TTC549 (cell line): Measurements from ENCODE around the gene ZNF587.
A peak's percentile ranks its signal among the peaks of the same experiment; 100 is the strongest.
"Not testable (repeated sequence)": the region's sequence is repeated elsewhere in the genome, so short reads cannot be mapped to it uniquely, and the experiment has no call there.

Experiments
- FAIRE-seq: peaks from 2 replicates; lab custom pipeline; 2012; peaks lifted over from hg19 to GRCh38; lab: Jason Lieb, UNC

Gene ZNF587

GRCh38 chr19:57849666-57850473, at the start of gene ZNF587:
ZNF587 (plus strand) TSS chr19:57849859; CDS start chr19:57850039, 180 bp downstream.
- FAIRE-seq = peak; percentile 63

GRCh38 chr19:57800696-57801095, 49.0 kb upstream of the ZNF587 start:
- FAIRE-seq = no peak

DNA sequence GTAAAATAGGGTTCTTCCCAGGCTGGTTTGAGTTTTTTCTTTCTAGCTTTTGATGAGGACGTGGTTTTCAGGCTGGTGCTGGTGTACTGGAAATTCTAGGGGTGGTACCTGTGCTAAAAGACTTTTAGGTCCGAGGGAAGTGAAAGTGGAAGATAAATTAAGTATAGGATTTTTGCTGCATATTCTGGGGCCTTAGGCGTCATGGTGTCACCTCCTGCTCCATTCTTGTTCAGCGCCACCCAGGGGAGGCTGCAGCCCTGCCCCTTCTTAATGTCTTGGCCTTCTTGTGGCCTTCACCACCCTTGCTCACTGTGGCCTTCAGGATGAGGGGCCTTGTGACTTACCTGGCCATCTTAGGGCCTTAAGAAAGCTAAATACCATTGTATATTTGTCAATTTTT, 47.4 kb upstream of the ZNF587 start:
- no peak for FAIRE-seq

- no peak for FAIRE-seq
Measured at GRCh38 chr19:57803265-57803593, 46.4 kb upstream of the ZNF587 start.

DNA sequence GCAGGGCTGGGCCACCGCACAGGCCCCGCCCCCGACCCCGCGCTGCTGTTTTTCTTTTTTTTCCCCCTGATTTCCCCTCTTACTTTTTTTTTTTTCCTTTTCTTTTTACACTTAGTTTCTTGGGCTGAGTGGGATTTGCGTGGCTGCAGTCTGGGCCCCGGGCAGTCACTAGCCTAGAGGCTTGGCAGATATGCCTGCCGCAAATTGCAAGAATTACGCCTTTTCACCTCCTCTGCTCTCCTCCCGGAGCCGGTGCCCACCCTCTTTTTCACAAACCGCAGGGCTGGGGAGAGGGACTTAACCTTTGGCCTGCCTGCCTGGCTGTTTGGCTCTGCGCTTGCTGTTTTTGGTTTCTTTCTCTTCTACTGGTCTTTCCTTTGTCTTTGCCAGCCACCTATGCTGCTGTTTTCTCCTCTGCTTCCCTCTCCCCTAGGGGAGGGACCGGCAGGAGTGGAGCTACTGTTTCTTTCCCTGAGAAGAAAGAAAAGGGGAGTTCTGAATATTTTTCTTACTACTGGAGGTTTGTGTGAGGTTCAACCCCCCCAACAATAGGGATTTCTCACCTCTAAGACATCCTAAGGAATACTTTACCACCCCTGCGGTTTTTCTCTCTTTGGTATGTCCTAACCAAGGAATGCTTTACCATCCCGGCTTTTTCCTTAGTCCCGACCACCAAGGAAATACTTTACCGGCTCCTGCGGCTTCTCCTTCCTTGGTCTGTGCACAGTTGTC, 45.9 kb upstream of the ZNF587 start:
- FAIRE-seq = no peak

DNA sequence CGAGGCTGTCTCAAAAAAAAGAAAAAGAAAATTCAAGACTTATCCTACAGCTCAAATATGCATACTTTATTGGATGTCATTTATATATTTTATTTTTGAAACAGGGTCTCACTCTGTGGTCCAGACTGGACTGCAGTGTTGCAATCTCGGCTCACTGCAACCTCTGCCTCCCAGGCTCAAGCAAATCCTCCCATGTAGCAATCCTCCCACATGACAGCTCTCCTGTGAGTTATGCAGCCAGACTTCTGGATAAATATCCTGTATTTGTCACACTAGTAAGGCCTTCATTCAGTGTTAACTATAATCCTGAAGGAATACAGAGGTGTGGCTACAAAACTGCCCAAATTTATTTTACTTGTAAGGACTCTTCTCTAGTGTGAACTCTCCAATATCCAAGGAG, 42.1 kb upstream of the ZNF587 start:
- no peak for FAIRE-seq

DNA sequence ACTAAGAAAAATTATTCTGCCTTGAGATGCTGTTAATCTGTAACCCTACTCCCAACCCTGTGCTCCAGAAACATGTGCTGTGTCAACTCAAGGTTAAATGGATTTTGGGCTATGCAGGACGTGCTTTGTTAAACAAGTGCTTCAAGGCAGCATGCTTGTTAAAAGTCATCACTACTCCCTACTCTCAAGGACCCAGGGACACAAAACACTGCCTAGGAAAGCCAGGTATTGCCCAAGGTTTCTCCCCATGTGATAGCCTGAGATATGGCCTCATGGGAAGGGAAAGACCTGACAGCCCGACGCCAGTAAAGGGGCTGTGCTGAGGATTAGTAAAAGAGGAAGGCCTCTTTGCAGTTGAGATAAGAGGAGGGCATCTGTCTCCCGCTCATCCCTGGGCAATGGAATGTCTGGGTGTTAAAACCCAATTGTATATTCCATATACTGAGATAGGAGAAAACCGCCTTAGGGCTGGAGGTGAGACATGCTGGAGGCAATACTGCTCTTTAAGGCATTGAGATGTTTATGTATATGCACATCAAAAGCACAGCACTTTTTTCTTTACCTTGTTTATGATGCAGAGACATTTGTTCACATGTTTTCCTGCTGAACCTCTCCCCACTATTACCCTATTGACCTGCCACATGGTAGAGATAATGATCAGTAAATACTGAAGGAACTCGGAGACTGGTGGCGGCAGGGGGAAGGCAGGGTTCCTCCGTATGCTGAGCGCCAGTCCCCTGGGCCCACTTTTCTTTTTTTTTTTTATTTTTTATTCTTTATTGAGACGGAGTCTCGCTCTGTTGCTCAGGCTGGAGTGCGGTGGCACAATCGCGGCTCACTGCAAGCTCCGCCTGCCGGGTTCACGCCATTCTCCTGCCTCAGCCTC, 39.0 kb upstream of the ZNF587 start:
- not testable (repeated sequence) for FAIRE-seq

DNA sequence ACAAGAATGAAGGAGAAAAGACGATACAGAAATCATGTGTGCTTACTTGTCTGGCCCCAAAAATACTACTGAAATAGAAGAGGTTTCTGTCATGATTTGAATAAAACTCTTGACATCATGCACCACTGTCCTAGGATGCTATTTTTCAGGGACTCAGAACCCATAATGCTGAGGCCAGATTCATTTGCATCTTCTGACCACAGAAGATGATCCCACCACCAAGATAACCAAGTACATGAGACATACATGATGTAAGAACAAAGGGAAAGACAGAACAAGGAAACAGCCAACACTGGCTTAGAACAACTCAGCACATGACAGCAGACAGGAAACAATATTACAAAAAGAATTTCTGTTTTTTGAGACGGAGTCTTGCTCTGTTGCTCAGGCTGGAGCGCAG, 37.4 kb upstream of the ZNF587 start:
- FAIRE-seq = no peak

DNA sequence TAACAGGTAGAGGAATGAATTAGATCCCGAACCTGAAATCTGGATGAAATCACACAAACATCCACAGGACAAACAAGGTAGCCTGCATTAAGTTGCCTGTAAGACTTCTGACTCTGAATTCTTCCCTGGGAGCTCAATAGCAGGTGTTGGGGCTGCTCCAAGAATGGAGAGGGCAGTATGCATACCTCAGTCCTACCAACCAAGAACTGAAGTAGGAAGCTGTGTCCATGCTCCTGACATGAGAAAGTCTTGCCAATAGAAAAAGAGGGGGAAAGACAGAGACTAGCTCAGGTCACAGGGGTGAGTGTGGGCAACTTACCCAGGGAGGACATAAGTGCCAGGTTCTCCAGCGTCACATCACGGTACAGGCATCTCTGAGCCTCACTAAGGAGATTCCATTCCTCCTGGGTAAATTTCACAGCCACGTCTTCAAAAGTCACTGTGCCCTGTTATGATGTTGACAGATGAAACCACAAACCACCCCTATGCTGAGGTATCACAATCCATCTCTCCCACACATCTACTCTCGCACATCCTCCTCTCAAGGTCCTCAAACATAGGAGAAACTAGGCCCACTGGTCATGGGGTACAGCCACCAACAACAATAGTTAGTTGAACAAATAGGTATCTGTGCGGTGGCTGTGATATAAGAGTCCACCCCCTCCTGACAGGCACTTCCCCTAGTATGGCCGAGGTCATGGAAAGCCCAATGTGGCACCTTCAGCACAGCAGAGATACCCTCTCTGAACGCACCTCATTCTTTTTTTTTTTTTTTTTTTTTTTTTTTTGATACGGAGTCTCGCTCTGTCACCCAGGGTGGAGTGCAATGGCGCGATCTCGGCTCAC, 36.5 kb upstream of the ZNF587 start:
- not testable (repeated sequence) for FAIRE-seq

- no peak for FAIRE-seq
Measured at GRCh38 chr19:57813919-57814504, 35.6 kb upstream of the ZNF587 start.

DNA sequence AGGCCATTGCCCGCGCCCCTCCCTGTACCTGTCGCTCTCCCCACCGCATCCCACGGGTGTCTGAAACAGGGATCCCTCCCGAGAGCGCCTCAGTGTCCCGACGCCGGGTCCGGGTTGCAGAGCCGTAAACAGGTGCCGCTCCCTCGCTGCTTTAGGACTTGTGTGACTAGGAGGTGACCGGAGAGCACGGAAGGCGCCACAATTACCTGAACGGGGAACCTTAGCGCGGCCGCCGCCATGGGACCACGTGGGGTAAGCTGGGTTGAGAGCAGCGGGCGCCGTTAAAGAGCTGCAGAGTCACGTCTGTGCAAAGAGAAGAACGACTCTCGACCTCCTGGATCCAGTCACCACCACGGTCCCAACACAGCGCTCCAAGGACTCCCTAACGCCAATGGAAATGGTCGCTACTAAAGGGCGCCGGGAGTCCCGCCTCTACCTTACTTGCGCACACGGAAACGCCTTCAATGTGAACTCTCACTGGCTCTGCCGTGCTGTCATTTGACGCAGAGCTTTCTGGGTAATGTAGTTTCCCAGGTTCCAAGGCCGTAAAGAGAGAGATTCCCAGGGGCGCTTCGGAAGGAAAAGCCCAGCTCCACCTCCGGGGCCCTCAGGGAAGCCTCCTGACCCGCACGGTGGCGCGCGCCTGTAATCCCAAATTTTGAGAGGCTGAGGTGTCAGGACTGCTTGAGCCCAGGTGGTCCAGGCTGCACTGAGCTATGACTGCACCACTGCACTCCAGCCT, 35.0 kb upstream of the ZNF587 start, which contains the start of gene ZNF552:
ZNF552 (minus strand) TSS at position 409 of the 742 bp plus-strand sequence; CDS start at position 239, 170 bp downstream.
- peak; percentile 43 for FAIRE-seq

DNA sequence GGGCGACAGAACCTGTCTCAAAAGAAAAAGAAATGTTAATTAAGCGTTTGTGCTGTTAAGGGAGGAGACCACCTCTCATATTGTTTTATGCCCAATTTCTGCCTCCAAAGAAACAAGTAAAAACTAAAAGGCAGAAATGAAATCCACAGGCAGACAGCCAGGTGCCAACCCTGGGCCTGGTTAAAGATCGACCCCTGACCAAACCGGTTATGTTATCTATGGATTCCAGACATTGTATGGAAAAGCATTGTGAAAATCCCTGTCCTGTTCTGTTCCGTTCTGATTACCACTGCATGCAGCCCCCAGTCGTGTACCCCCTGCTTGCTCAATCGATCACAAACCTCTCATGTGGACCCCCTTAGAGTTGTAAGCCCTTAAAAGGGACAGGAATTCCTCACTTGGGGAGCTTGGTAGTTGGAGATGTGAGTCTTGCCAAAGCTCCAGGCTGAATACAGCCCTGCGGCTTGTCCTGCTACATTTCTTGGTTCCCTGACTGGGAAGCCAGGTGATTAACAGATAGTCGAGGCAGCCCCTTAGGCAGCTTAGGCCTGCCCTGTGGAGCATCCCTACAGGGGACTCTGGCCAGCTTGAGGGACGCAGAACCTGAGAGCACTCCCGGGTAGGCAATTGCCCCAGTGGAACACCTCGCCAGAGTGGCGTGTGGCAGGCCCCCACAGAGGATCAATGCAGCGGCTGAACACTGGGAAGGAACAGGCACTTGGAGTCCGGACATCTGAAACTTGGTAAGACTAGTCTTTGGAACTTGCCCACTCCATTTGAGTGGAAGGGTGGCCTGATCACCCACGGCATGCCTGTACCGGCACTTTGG, 34.2 kb upstream of the ZNF587 start:
- FAIRE-seq = no peak

- FAIRE-seq = no peak
Measured at GRCh38 chr19:57816652-57817051, 33.0 kb upstream of the ZNF587 start.

- FAIRE-seq = no peak
Measured at GRCh38 chr19:57817976-57818375, 31.7 kb upstream of the ZNF587 start.

DNA sequence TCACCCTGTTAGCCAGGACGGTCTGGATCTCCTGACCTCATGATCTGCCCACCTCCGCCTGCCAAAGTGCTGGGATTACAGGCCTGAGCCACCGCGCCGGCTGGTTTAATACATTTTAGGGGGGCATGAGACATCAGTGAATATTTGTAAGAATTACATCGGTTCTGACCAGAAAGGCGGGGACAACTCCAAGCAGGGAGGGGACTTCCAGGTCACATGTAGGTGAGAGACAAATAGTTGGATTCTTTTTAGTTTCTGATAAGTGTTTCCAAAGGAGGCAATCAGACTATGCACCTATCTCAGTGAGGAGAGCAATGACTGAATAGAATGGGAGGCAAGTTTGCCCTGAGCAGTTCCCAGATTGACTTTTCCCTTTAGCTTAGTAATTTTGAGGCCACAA, 31.3 kb upstream of the ZNF587 start:
- no peak for FAIRE-seq

GRCh38 chr19:57819475-57820148, 30.0 kb upstream of the ZNF587 start:
- no peak for FAIRE-seq

GRCh38 chr19:57820599-57820998, 29.1 kb upstream of the ZNF587 start:
- FAIRE-seq = no peak

DNA sequence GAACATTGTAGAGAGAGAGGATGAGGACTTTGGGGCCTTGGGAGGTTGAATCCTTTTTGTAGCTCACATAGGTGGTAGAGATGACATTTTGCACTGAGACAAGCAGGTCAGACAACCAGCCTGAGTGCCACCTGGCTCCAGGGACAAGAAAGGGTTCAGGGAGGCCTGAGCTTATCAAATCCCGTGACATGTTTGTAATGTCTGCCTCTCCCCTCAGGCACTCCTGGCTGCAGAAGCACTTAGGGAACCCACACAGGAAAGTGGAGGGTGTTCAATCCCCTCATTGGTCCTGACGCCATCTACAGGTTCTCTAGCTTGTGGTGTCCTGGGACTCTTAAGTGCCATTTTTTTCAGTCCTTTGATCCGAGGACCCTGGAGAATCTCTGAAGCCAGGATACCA, 28.6 kb upstream of the ZNF587 start:
- FAIRE-seq = not testable (repeated sequence)

DNA sequence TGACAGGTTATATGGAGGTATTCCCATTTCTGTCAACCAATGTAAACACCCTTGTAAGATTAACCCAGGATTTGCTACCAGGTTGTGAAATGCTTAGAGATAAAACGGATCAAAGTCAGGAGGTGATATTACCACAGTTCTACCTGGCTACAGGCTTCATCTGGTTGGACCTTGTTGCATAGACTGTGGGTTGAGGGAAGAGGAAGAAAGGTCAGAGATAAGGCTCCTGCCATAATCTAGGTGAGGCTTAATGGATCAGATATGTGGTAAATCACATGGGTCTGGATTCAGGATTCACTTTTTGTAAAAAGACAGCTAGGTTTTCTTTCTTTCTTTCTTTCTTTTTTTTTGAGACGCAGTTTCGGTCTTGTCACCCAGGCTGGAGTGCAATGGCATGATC, 28.2 kb upstream of the ZNF587 start:
- FAIRE-seq = not testable (repeated sequence)
